Measurements from ENCODE around the gene ARFRP1.

DNA sequence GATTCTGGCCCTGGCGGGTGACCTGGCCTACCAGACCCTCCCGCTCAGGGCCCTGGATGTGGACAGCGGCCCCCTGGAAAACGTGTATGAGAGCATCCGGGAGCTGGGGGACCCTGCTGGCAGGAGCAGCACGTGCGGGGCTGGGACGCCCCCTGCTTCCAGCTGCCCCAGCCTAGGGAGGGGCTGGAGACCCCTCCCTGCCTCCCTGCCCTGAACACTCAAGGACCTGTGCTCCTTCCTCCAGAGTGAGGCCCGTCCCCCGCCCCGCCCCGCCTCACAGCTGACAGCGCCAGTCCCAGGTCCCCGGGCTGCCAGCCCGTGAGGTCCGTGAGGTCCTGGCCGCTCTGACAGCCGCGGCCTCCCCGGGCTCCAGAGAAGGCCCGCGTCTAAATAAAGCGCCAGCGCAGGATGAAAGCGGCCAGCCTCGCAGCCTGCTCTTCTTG, 30.9 kb upstream of the ARFRP1 start:
- no peak for TF ChIP-seq POLR2A (IDR thresholded peaks at IDR 0.05)
- TF ChIP-seq, protein P1, sequence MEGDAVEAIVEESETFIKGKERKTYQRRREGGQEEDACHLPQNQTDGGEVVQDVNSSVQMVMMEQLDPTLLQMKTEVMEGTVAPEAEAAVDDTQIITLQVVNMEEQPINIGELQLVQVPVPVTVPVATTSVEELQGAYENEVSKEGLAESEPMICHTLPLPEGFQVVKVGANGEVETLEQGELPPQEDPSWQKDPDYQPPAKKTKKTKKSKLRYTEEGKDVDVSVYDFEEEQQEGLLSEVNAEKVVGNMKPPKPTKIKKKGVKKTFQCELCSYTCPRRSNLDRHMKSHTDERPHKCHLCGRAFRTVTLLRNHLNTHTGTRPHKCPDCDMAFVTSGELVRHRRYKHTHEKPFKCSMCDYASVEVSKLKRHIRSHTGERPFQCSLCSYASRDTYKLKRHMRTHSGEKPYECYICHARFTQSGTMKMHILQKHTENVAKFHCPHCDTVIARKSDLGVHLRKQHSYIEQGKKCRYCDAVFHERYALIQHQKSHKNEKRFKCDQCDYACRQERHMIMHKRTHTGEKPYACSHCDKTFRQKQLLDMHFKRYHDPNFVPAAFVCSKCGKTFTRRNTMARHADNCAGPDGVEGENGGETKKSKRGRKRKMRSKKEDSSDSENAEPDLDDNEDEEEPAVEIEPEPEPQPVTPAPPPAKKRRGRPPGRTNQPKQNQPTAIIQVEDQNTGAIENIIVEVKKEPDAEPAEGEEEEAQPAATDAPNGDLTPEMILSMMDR (IDR thresholded peaks at IDR 0.05) = no peak
